HG02938 (cell line): Measurements from ENCODE around the gene KCNAB2.

ENCODE experiments used
- ATAC-seq: cut with Tn5 transposase; IDR thresholded peaks from one replicate; pipeline ENCODE4 v1.9.1; 2021; ENCODE audit warnings: mild to moderate bottlenecking, moderate library complexity; ENCODE audit not compliant: unreplicated experiment

Gene KCNAB2

GRCh38 chr1:6077506-6077905 lies 31.8 kb downstream of the KCNAB2 start:
- ATAC-seq, result no peak

GRCh38 chr1:6077919-6078318 lies 32.2 kb downstream of the KCNAB2 start:
- ATAC-seq, result no peak

- ATAC-seq, result no peak
Measured at GRCh38 chr1:6080469-6080868, 34.8 kb downstream of the KCNAB2 start.

GRCh38 chr1:6081901-6082300 lies 36.2 kb downstream of the KCNAB2 start:
- no peak for ATAC-seq

- no peak for ATAC-seq
Measured at GRCh38 chr1:6082430-6082971, 36.8 kb downstream of the KCNAB2 start.

GRCh38 chr1:6083385-6083784 lies 37.7 kb downstream of the KCNAB2 start:
- ATAC-seq, result no peak

GRCh38 chr1:6083801-6084446 lies 38.2 kb downstream of the KCNAB2 start:
- ATAC-seq, result no peak

- ATAC-seq, result no peak
Measured at GRCh38 chr1:6084781-6085495, 39.2 kb downstream of the KCNAB2 start.

- no peak for ATAC-seq
Measured at GRCh38 chr1:6085666-6086065, 40.0 kb downstream of the KCNAB2 start.

GRCh38 chr1:6086358-6086757 lies 40.7 kb downstream of the KCNAB2 start:
- no peak for ATAC-seq

GRCh38 chr1:6086762-6087376 lies 41.2 kb downstream of the KCNAB2 start:
- ATAC-seq, result no peak

- ATAC-seq, result no peak
Measured at GRCh38 chr1:6087377-6087772, 41.7 kb downstream of the KCNAB2 start.

- no peak for ATAC-seq
Measured at GRCh38 chr1:6087958-6088357, 42.3 kb downstream of the KCNAB2 start.

- no peak for ATAC-seq
Measured at GRCh38 chr1:6088956-6089355, 43.3 kb downstream of the KCNAB2 start.

GRCh38 chr1:6090288-6090687 lies 44.6 kb downstream of the KCNAB2 start:
- ATAC-seq, result no peak

GRCh38 chr1:6090996-6091822 lies 45.5 kb downstream of the KCNAB2 start:
- no peak for ATAC-seq

GRCh38 chr1:6091823-6092109 lies 46.1 kb downstream of the KCNAB2 start:
- no peak for ATAC-seq

- ATAC-seq, result no peak
Measured at GRCh38 chr1:6092211-6092610, 46.5 kb downstream of the KCNAB2 start.

- ATAC-seq, result no peak
Measured at GRCh38 chr1:6093071-6093470, 47.4 kb downstream of the KCNAB2 start.

GRCh38 chr1:6093611-6094010 lies 47.9 kb downstream of the KCNAB2 start:
- no peak for ATAC-seq

GRCh38 chr1:6094246-6094645 lies 48.6 kb downstream of the KCNAB2 start:
- no peak for ATAC-seq
